ENCODE results near the gene DMTF1.

DMTF1 gene

GRCh38 chr7:87116315-87116714, 35.9 kb upstream of the DMTF1 start:
- no peaks in the 10 kb centered on the region for H3K4me1 ChIP-seq
- H3K27ac ChIP-seq, result no peak overlapping the region
- no peak for TF ChIP-seq Cebpa-rat (IDR thresholded peaks at IDR 0.05)
- no peak overlapping the region for H3K9ac ChIP-seq
- no peaks in the 10 kb centered on the region for H3K27me3 ChIP-seq
- peaks cover 8 to 32% (median 19%) of the 10 kb centered on the region in 11 experiments; a peak in 21 of 22 replicates for H3K9me3 ChIP-seq (replicated peaks in 1 of 11)
- H3K4me3 ChIP-seq, result no peak overlapping the region
- H3K36me3 ChIP-seq, result no peaks in the 10 kb centered on the region
- no peaks in the 10 kb centered on the region for H4K20me1 ChIP-seq
- H3K4me2 ChIP-seq, result no peak overlapping the region

GRCh38 chr7:87119581-87119980, 32.7 kb upstream of the DMTF1 start:
- TF ChIP-seq Cebpa-rat (IDR thresholded peaks at IDR 0.05), result no peak
- H3K27ac ChIP-seq, result no peak overlapping the region

GRCh38 chr7:87123105-87123504, 29.1 kb upstream of the DMTF1 start:
- Histone ChIP-seq H3K9me3 (replicated peaks in 1 of 11) (no peaks in the 10 kb centered on the region), H4K20me1 (no peaks in the 10 kb centered on the region), H3K4me2 (no peak overlapping the region), H3K9ac (no peak overlapping the region), H3K4me1 (no peaks in the 10 kb centered on the region), H3K27me3 (no peaks in the 10 kb centered on the region), H3K27ac (no peak overlapping the region), H3K4me3 (no peak overlapping the region), H3K36me3 (no peaks in the 10 kb centered on the region)
- TF ChIP-seq Cebpa-rat (IDR thresholded peaks at IDR 0.05), result no peak

More at GRCh38 chr7:87119581-87119980, 32.7 kb upstream of the DMTF1 start:
- Histone ChIP-seq H3K27me3 (no peaks in the 10 kb centered on the region), H3K4me3 (no peak overlapping the region), H3K9ac (no peak overlapping the region), H4K20me1 (no peaks in the 10 kb centered on the region), H3K4me1 (no peaks in the 10 kb centered on the region), H3K36me3 (no peaks in the 10 kb centered on the region), H3K4me2 (no peak overlapping the region), H3K9me3 (replicated peaks in 1 of 11) (peaks cover 0 to 14% (median 8%) of the 10 kb centered on the region in 11 experiments; a peak in 16 of 22 replicates)

GRCh38 chr7:87127019-87127418, 25.2 kb upstream of the DMTF1 start:
- TF ChIP-seq Cebpa-rat (IDR thresholded peaks at IDR 0.05), result no peak
- Histone ChIP-seq H3K4me2 (no peak overlapping the region), H3K9me3 (replicated peaks in 1 of 11) (no peaks in the 10 kb centered on the region)

GRCh38 chr7:87128861-87129267, 23.4 kb upstream of the DMTF1 start:
- H3K9me3 ChIP-seq (replicated peaks in 1 of 11), result no peaks in the 10 kb centered on the region
- H3K4me2 ChIP-seq, result no peak overlapping the region
- H3K36me3 ChIP-seq, result no peaks in the 10 kb centered on the region
- TF ChIP-seq Cebpa-rat (IDR thresholded peaks at IDR 0.05), result no peak
- H3K27ac ChIP-seq, result no peak overlapping the region
- H4K20me1 ChIP-seq, result no peaks in the 10 kb centered on the region
- no peaks in the 10 kb centered on the region for H3K27me3 ChIP-seq
- 0 out of 20 replicates have a peak, but pooled peaks cover 0 to 6% (median 0%) of the 10 kb centered on the region in 10 experiments for H3K4me1 ChIP-seq
- no peak overlapping the region for H3K9ac ChIP-seq
- H3K4me3 ChIP-seq, result no peak overlapping the region

More at GRCh38 chr7:87127019-87127418, 25.2 kb upstream of the DMTF1 start:
- no peak overlapping the region for H3K27ac ChIP-seq
- H3K27me3 ChIP-seq, result no peaks in the 10 kb centered on the region
- H4K20me1 ChIP-seq, result no peaks in the 10 kb centered on the region
- 0 out of 20 replicates have a peak, but pooled peaks cover 0 to 2% (median 0%) of the 10 kb centered on the region in 10 experiments for H3K4me1 ChIP-seq
- no peaks in the 10 kb centered on the region for H3K36me3 ChIP-seq
- no peak overlapping the region for H3K4me3 ChIP-seq
- H3K9ac ChIP-seq, result no peak overlapping the region

GRCh38 chr7:87129332-87129731, 22.9 kb upstream of the DMTF1 start:
- Histone ChIP-seq H3K36me3 (no peaks in the 10 kb centered on the region), H3K27me3 (no peaks in the 10 kb centered on the region), H3K4me2 (no peak overlapping the region), H3K9ac (no peak overlapping the region), H3K27ac (no peak overlapping the region), H3K9me3 (replicated peaks in 1 of 11) (no peaks in the 10 kb centered on the region), H3K4me3 (no peak overlapping the region), H3K4me1 (0 out of 20 replicates have a peak, but pooled peaks cover 0 to 6% (median 0%) of the 10 kb centered on the region in 10 experiments), H4K20me1 (no peaks in the 10 kb centered on the region)
- TF ChIP-seq Cebpa-rat (IDR thresholded peaks at IDR 0.05), result no peak

- Histone ChIP-seq H3K27ac (no peak overlapping the region), H3K9me3 (replicated peaks in 1 of 11) (no peaks in the 10 kb centered on the region), H3K4me1 (0 out of 20 replicates have a peak, but pooled peaks cover 0 to 6% (median 0%) of the 10 kb centered on the region in 10 experiments), H3K36me3 (no peaks in the 10 kb centered on the region), H3K9ac (no peak overlapping the region), H3K4me2 (no peak overlapping the region), H3K27me3 (no peaks in the 10 kb centered on the region), H3K4me3 (no peak overlapping the region), H4K20me1 (no peaks in the 10 kb centered on the region)
- TF ChIP-seq Cebpa-rat (IDR thresholded peaks at IDR 0.05), result no peak
Measured at GRCh38 chr7:87129848-87130247, 22.4 kb upstream of the DMTF1 start.

GRCh38 chr7:87131771-87132170, 20.5 kb upstream of the DMTF1 start:
- Histone ChIP-seq H3K27me3 (no peaks in the 10 kb centered on the region), H3K4me3 (no peak overlapping the region), H3K36me3 (no peaks in the 10 kb centered on the region), H3K9ac (no peak overlapping the region), H3K27ac (no peak overlapping the region), H3K9me3 (replicated peaks in 1 of 11) (no peaks in the 10 kb centered on the region), H3K4me1 (0 out of 20 replicates have a peak, but pooled peaks cover 0 to 6% (median 0%) of the 10 kb centered on the region in 10 experiments), H3K4me2 (no peak overlapping the region), H4K20me1 (no peaks in the 10 kb centered on the region)
- TF ChIP-seq Cebpa-rat (IDR thresholded peaks at IDR 0.05), result no peak

GRCh38 chr7:87137271-87137670, 15.0 kb upstream of the DMTF1 start:
- H3K36me3 ChIP-seq, result no peaks in the 10 kb centered on the region
- TF ChIP-seq Cebpa-rat (IDR thresholded peaks at IDR 0.05), result no peak

GRCh38 chr7:87139514-87139913, 12.7 kb upstream of the DMTF1 start:
- Histone ChIP-seq H3K27me3 (no peaks in the 10 kb centered on the region), H3K27ac (no peak overlapping the region), H4K20me1 (no peaks in the 10 kb centered on the region), H3K9me3 (replicated peaks in 1 of 11) (no peaks in the 10 kb centered on the region), H3K4me3 (no peak overlapping the region), H3K4me1 (peaks cover 5 to 9% (median 8%) of the 10 kb centered on the region in 10 experiments; a peak in 15 of 20 replicates), H3K4me2 (no peak overlapping the region), H3K36me3 (no peaks in the 10 kb centered on the region), H3K9ac (no peak overlapping the region)
- TF ChIP-seq Cebpa-rat (IDR thresholded peaks at IDR 0.05), result no peak

More at GRCh38 chr7:87137271-87137670, 15.0 kb upstream of the DMTF1 start:
- Histone ChIP-seq H3K9ac (no peak overlapping the region), H4K20me1 (no peaks in the 10 kb centered on the region), H3K4me2 (no peak overlapping the region), H3K4me3 (no peak overlapping the region), H3K27ac (no peak overlapping the region), H3K9me3 (replicated peaks in 1 of 11) (no peaks in the 10 kb centered on the region), H3K27me3 (no peaks in the 10 kb centered on the region), H3K4me1 (0 out of 20 replicates have a peak, but pooled peaks cover 0 to 1% (median 0%) of the 10 kb centered on the region in 10 experiments)

Data from BLaER1 treated with 17β-estradiol and CSF1 and Interleukin-3, amounts not matched to agents 10 nM and 100 nM (cell line).